ENCODE data around the gene PDE8A. TPM values are rescaled to one million over a fixed set of nuclear protein-coding genes. Genes with fewer than 3 reads are reported as not detected.

The PDE8A gene
- total and polyA plus RNA-seq, 2 of the 13 experiments (the other 11 are each of a cell fraction or from before 2014, with no cell fraction given), result 26.3 to 48.5 TPM

DNA sequence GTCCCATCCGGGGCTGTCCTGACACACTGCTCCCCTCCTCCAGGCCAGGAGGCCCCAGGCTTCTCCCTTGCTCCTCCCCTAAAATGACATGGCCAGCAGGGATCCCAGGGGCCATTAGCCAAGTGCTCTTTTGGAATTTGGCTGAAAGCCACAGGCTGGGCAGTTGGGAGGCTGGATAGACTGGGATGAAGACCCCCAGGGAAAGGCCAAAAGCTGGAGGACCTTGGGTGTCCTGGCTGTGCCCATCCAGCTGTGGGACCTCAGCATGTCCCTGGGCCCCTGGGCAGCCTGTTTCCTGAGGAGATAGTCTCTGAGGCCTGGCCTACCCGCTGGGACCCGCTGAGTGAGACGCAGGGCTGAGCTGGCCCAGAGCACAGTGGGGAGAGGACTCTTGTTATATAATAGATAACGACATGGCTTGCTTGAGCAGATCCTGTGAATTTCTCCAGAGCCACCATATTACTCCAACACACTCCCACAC is 5.7 kb upstream of the PDE8A start:
- ATAC-seq (no peak), FAIRE-seq (no peak), DNase-seq (ENCODE audit: low spot score) (no peak)
- Histone ChIP-seq H3K4me2 (ENCODE audit: low read depth, low read length) (no peak overlapping the region), H3K9ac (ENCODE audit: insufficient read depth, low read depth, low read length) (no peak overlapping the region), H3K9me3 (ENCODE audit: low read length) (no peaks in the 10 kb centered on the region), H2AFZ (ENCODE audit: low read length) (no peak overlapping the region), H3K36me3 (replicated peaks in 1 of 2; ENCODE audit: control insufficient read depth in 1 of 2, insufficient read depth in 2 of 2, low read length in 2 of 2) (no peaks in the 10 kb centered on the region), H3K27me3 (ENCODE audit: control insufficient read depth in 1 of 2, insufficient read depth in 2 of 2, low read length in 2 of 2) (peaks cover 5 to 35% of the 10 kb centered on the region in 2 experiments; a peak in 4 of 5 replicates), H3K4me1 (ENCODE audit: insufficient read depth, low read length) (peaks cover 34% of the 10 kb centered on the region), H3K27ac (ENCODE audit: extremely low read length, insufficient read depth, low read length) (no peak overlapping the region), H3K79me2 (ENCODE audit: insufficient read depth, low read length) (no peaks in the 10 kb centered on the region), H4K20me1 (ENCODE audit: insufficient read depth, low read length) (no peaks in the 10 kb centered on the region), H3K4me3 (replicated peaks in 1 of 3; ENCODE audit: insufficient read depth in 1 of 3, low read depth in 2 of 3, low read length in 3 of 3) (no peak overlapping the region)
- no TSS peak for BruUV-seq (replicated peaks)
- ChIA-PET CTCF (ENCODE audit: low intra/inter-chr PET ratio, low total read pairs) (no interaction called here), POLR2A (no interaction called here)
- TF ChIP-seq TGIF2 (CRISPR knock-in tag; IDR thresholded peaks at IDR 0.05) (no peak), MAFF (IDR thresholded peaks at IDR 0.05; ENCODE audit: low read depth, low read length) (no peak), KMT2A (CRISPR knock-in tag; IDR thresholded peaks at IDR 0.05) (no peak)
- TF ChIP-seq, protein P1, sequence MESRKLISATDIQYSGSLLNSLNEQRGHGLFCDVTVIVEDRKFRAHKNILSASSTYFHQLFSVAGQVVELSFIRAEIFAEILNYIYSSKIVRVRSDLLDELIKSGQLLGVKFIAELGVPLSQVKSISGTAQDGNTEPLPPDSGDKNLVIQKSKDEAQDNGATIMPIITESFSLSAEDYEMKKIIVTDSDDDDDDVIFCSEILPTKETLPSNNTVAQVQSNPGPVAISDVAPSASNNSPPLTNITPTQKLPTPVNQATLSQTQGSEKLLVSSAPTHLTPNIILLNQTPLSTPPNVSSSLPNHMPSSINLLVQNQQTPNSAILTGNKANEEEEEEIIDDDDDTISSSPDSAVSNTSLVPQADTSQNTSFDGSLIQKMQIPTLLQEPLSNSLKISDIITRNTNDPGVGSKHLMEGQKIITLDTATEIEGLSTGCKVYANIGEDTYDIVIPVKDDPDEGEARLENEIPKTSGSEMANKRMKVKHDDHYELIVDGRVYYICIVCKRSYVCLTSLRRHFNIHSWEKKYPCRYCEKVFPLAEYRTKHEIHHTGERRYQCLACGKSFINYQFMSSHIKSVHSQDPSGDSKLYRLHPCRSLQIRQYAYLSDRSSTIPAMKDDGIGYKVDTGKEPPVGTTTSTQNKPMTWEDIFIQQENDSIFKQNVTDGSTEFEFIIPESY (CRISPR knock-in tag; IDR thresholded peaks at IDR 0.05), result 0 out of 2 replicates have a peak, but pooled peaks have one; percentile 43
- TF ChIP-seq, protein P2, sequence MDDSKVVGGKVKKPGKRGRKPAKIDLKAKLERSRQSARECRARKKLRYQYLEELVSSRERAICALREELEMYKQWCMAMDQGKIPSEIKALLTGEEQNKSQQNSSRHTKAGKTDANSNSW (CRISPR knock-in tag; IDR thresholded peaks at IDR 0.05; ENCODE audit: borderline replicate concordance), result no peak
- WGBS (ENCODE audit: low lambda C conversion rate), result 40% methylated on average over 4 of the region's 5 CpGs
- intact Hi-C loops (cut with micrococcal nuclease; ENCODE audit: unreplicated experiment) (no loop called here), in situ Hi-C loops (cut with HindIII; ENCODE audit: extremely low pct_ligation_motif_present, low pct_unique_long_range_greater_than_20kb) (no loop called here)

DNA sequence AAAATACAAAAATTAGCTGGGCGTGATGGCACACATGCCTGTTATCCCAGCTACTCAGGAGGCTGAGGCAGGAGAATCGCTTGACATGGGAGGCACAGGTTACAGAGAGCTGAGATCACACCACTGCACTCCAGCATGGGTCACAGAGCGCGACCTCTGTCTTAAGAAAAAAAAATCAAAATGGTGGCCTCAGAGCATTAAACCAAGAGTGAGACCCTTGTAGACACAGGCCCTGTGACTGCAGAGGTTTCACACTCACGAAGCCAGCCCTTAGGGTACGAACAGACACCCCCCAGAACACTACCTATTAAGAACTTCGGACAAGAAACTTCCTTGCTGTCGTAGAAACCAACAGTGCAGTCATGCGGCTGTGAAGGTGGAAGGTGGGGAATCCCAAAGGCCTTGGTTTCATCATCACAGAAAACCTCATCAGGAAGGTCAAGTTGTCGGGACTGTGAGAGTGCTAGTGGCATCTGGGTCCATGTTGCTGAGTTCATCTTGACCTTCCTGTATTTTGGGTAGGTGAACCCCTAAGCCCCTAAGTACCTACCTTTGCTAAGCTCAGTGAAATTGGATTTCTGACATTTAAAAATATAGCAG is 4.8 kb upstream of the PDE8A start:
- Histone ChIP-seq H4K20me1 (ENCODE audit: insufficient read depth, low read length) (no peaks in the 10 kb centered on the region), H3K9me3 (ENCODE audit: low read length) (no peaks in the 10 kb centered on the region), H3K27ac (ENCODE audit: extremely low read length, insufficient read depth, low read length) (no peak overlapping the region), H3K4me2 (ENCODE audit: low read depth, low read length) (no peak overlapping the region), H3K27me3 (ENCODE audit: control insufficient read depth in 1 of 2, insufficient read depth in 2 of 2, low read length in 2 of 2) (peaks cover 3 to 32% of the 10 kb centered on the region in 2 experiments; a peak in 4 of 5 replicates), H3K9ac (ENCODE audit: insufficient read depth, low read depth, low read length) (no peak overlapping the region), H3K4me1 (ENCODE audit: insufficient read depth, low read length) (peaks cover 34% of the 10 kb centered on the region), H3K79me2 (ENCODE audit: insufficient read depth, low read length) (peaks cover 3% of the 10 kb centered on the region), H3K36me3 (replicated peaks in 1 of 2; ENCODE audit: control insufficient read depth in 1 of 2, insufficient read depth in 2 of 2, low read length in 2 of 2) (no peaks in the 10 kb centered on the region), H2AFZ (ENCODE audit: low read length) (no peak overlapping the region), H3K4me3 (replicated peaks in 1 of 3; ENCODE audit: insufficient read depth in 1 of 3, low read depth in 2 of 3, low read length in 3 of 3) (no peak overlapping the region)
- intact Hi-C loops (cut with micrococcal nuclease; ENCODE audit: unreplicated experiment), result no loop called here
- CTCF ChIA-PET (ENCODE audit: low intra/inter-chr PET ratio, low total read pairs), result no interaction called here
- BruUV-seq (replicated peaks), result no TSS peak
- in situ Hi-C loops (cut with HindIII; ENCODE audit: extremely low pct_ligation_motif_present, low pct_unique_long_range_greater_than_20kb), result no loop called here
- DNase-seq (ENCODE audit: low spot score) (no peak), ATAC-seq (no peak), FAIRE-seq (no peak)
- POLR2A ChIA-PET, result no interaction called here
- WGBS (ENCODE audit: low lambda C conversion rate), result 71% methylated on average over 10 of the region's 10 CpGs
- TF ChIP-seq, protein P3, sequence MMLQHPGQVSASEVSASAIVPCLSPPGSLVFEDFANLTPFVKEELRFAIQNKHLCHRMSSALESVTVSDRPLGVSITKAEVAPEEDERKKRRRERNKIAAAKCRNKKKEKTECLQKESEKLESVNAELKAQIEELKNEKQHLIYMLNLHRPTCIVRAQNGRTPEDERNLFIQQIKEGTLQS (CRISPR knock-in tag; IDR thresholded peaks at IDR 0.05), result no peak
- TF ChIP-seq, protein P4, sequence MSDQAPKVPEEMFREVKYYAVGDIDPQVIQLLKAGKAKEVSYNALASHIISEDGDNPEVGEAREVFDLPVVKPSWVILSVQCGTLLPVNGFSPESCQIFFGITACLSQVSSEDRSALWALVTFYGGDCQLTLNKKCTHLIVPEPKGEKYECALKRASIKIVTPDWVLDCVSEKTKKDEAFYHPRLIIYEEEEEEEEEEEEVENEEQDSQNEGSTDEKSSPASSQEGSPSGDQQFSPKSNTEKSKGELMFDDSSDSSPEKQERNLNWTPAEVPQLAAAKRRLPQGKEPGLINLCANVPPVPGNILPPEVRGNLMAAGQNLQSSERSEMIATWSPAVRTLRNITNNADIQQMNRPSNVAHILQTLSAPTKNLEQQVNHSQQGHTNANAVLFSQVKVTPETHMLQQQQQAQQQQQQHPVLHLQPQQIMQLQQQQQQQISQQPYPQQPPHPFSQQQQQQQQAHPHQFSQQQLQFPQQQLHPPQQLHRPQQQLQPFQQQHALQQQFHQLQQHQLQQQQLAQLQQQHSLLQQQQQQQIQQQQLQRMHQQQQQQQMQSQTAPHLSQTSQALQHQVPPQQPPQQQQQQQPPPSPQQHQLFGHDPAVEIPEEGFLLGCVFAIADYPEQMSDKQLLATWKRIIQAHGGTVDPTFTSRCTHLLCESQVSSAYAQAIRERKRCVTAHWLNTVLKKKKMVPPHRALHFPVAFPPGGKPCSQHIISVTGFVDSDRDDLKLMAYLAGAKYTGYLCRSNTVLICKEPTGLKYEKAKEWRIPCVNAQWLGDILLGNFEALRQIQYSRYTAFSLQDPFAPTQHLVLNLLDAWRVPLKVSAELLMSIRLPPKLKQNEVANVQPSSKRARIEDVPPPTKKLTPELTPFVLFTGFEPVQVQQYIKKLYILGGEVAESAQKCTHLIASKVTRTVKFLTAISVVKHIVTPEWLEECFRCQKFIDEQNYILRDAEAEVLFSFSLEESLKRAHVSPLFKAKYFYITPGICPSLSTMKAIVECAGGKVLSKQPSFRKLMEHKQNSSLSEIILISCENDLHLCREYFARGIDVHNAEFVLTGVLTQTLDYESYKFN (CRISPR knock-in tag; conservative IDR thresholded peaks at IDR 0.05), result no peak
- TF ChIP-seq SMC3 (IDR thresholded peaks at IDR 0.05; ENCODE audit: low read length), result no peak
- TF ChIP-seq RORA (CRISPR knock-in tag; IDR thresholded peaks at IDR 0.05), result no peak
- TF ChIP-seq, protein P5, sequence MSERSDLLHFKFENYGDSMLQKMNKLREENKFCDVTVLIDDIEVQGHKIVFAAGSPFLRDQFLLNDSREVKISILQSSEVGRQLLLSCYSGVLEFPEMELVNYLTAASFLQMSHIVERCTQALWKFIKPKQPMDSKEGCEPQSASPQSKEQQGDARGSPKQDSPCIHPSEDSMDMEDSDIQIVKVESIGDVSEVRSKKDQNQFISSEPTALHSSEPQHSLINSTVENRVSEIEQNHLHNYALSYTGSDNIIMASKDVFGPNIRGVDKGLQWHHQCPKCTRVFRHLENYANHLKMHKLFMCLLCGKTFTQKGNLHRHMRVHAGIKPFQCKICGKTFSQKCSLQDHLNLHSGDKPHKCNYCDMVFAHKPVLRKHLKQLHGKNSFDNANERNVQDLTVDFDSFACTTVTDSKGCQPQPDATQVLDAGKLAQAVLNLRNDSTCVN (CRISPR knock-in tag; IDR thresholded peaks at IDR 0.05; ENCODE audit: borderline replicate concordance), result no peak
- no peak for TF ChIP-seq ZBTB21 (CRISPR knock-in tag; IDR thresholded peaks at IDR 0.05)
